ENCODE results near the gene CBLB.

CBLB gene

DNA sequence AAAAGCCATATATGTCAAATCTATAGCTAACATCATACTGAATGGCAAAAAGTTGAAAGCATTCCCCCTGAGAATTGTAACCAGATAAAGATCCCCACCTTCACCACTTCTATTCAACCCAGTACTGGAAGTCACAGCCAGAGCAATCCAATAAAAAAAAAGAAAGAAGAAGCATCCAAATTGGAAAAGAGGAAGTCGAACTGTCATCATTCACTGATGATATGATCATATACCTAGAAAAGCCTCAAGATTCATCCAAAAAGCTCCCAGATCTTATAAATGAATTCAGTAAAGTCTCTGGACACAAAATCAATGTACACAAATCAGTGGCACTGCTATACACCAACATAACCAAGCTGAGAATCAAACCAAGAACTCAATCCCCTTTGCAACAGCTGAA lies 97.4 kb downstream of the CBLB start:
- no peaks in the 10 kb centered on the region for H3K9me3 ChIP-seq
- DNase-seq = no peak

DNA sequence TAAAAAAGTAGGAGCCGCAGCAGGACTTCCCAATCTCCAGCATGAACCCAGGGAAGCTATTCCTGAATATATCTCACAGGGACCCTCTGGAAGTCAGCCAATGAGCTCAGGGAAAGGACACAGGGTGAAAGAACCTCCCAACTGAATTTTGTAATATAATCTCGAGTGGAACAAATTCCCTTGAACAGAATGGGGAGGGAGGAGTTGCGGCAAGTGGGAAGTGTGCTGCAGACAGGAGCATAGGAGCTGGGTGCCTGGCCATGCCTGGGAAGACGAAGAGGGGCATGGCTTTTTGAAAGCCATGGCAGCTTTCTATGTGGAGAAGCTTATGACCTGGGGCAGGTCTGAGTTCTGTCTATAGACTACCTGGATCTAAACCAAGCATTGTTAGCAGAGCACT lies 98.4 kb downstream of the CBLB start:
- H3K36me3 ChIP-seq = no peaks in the 10 kb centered on the region
- no peak for DNase-seq
- no peak overlapping the region for H3K27ac ChIP-seq
- H3K27me3 ChIP-seq = no peaks in the 10 kb centered on the region
- no peak overlapping the region for H3K4me3 ChIP-seq
- H3K9me3 ChIP-seq = no peaks in the 10 kb centered on the region
- intact Hi-C loops (cut with DNase I; ENCODE audit: low total_unique reads) = no loop called here
- H3K4me1 ChIP-seq = no peaks in the 10 kb centered on the region
- TF ChIP-seq, protein P1, sequence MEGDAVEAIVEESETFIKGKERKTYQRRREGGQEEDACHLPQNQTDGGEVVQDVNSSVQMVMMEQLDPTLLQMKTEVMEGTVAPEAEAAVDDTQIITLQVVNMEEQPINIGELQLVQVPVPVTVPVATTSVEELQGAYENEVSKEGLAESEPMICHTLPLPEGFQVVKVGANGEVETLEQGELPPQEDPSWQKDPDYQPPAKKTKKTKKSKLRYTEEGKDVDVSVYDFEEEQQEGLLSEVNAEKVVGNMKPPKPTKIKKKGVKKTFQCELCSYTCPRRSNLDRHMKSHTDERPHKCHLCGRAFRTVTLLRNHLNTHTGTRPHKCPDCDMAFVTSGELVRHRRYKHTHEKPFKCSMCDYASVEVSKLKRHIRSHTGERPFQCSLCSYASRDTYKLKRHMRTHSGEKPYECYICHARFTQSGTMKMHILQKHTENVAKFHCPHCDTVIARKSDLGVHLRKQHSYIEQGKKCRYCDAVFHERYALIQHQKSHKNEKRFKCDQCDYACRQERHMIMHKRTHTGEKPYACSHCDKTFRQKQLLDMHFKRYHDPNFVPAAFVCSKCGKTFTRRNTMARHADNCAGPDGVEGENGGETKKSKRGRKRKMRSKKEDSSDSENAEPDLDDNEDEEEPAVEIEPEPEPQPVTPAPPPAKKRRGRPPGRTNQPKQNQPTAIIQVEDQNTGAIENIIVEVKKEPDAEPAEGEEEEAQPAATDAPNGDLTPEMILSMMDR (IDR thresholded peaks at IDR 0.05) = no peak

More for the DNA sequence above, 97.4 kb downstream of the CBLB start:
- intact Hi-C loops (cut with DNase I; ENCODE audit: low total_unique reads) = no loop called here
- no peaks in the 10 kb centered on the region for H3K27me3 ChIP-seq
- H3K4me3 ChIP-seq = no peak overlapping the region
- H3K4me1 ChIP-seq = no peaks in the 10 kb centered on the region
- no peaks in the 10 kb centered on the region for H3K36me3 ChIP-seq
- TF ChIP-seq, protein P1 (IDR thresholded peaks at IDR 0.05) = no peak
- no peak overlapping the region for H3K27ac ChIP-seq

DNA sequence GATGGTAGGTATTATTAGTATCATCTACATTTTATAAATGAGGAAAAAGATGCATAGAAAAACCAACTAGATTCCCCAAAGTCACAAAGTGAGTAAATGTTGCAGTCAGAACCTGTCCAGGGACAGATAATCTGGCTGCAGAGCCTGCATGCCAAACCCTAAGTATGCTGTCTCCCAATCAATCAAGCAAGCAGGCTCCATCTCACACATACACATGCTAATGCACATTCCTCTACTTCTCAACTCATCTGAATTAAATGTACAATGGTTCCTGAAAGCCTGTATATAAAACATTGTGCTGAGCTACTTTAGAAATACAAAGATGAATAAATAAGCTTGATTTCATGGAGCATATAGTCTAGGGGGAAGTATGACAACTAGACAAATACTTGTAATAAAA lies 101.0 kb downstream of the CBLB start:
- Histone ChIP-seq H3K27ac (no peak overlapping the region), H3K27me3 (no peaks in the 10 kb centered on the region), H3K9me3 (peaks cover 0 to under 1% (median 0%) of the 10 kb centered on the region in 3 donors), H3K4me3 (no peak overlapping the region), H3K4me1 (no peaks in the 10 kb centered on the region), H3K36me3 (peaks cover 0 to 8% (median 1%) of the 10 kb centered on the region in 3 donors)
- TF ChIP-seq, protein P1 (IDR thresholded peaks at IDR 0.05) = no peak
- no peak for DNase-seq
- intact Hi-C loops (cut with DNase I; ENCODE audit: low total_unique reads) = no loop called here

DNA sequence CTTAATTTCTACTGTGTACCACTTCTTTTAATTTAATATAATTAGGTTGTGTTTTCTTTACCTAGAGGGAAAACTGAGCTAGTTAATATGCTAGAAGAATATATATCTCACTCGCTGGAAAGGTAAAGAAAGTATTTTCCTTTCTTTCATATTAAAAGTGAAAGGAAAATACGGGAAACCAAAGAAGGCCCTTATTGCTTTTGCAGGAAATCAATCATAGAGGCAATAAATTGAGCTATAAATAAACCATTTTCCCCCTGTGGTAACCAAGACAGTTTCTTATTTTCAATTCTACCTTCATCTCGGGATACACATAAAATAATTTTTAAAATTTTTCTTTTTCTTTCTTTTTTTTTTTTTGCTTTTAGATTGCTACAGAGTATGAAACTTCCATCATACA lies 101.6 kb downstream of the CBLB start:
- Histone ChIP-seq H3K36me3 (peaks cover 3 to 13% (median 7%) of the 10 kb centered on the region in 3 donors), H3K4me3 (no peak overlapping the region), H3K27ac (no peak overlapping the region), H3K9me3 (peaks cover 0 to 6% (median 6%) of the 10 kb centered on the region in 3 donors), H3K27me3 (no peaks in the 10 kb centered on the region), H3K4me1 (no peaks in the 10 kb centered on the region)
- TF ChIP-seq, protein P1 (IDR thresholded peaks at IDR 0.05) = no peak
- no peak for DNase-seq
- intact Hi-C loops (cut with DNase I; ENCODE audit: low total_unique reads) = no loop called here

DNA sequence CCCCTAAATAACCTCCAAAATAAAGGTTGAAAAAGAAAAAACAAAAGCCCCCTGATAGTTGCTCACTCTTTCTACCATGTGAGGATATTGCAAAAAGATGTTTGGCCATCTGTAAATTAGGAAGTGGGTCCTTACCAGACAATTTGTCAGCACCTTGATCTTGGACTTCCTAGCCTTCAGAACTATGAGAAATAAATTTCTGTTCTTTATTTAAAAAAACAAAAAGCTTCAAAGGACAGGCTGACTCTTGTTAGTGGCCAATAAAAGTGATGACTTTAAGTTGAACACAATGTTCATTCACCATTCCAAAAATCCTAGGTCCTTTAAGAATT lies 103.5 kb downstream of the CBLB start:
- no peak for DNase-seq
- Histone ChIP-seq H3K4me1 (no peaks in the 10 kb centered on the region), H3K9me3 (peaks cover 0 to 8% (median 7%) of the 10 kb centered on the region in 3 donors), H3K27me3 (no peaks in the 10 kb centered on the region), H3K4me3 (no peak overlapping the region), H3K36me3 (peaks cover 9 to 18% (median 14%) of the 10 kb centered on the region in 3 donors), H3K27ac (no peak overlapping the region)
- intact Hi-C loops (cut with DNase I; ENCODE audit: low total_unique reads) = no loop called here
- TF ChIP-seq, protein P1 (IDR thresholded peaks at IDR 0.05) = no peak

All from tibial artery (tissue), 4 donors.